H9 (cell line): ENCODE data around the gene NCKAP5. TPM values are rescaled to one million over a fixed set of nuclear protein-coding genes. Genes with fewer than 3 reads are reported as not detected.

ENCODE experiments used
- DNase-seq: peaks from one replicate; pipeline ENCODE4 v3.0.0-alpha.2; 2017
- H2AFZ ChIP-seq: one replicate; pipeline ENCODE4 v1.6.1; 2013; ENCODE audit warnings: mild to moderate bottlenecking, low read length, control low read depth, moderate library complexity
- H2AK5ac ChIP-seq: 2 replicates; pipeline ENCODE4 v1.6.1; 2013; ENCODE audit warnings: low read length, control low read depth, mixed read lengths; ENCODE audit not compliant: insufficient read length
- H2BK120ac ChIP-seq: one replicate; pipeline ENCODE4 v1.6.1; 2013; ENCODE audit warnings: low read depth, mild to moderate bottlenecking, low read length, control low read depth, inconsistent platforms; ENCODE audit not compliant: poor library complexity, severe bottlenecking
- H2BK12ac ChIP-seq: 2 replicates; pipeline ENCODE4 v1.6.1; 2013; ENCODE audit warnings: low read length, control low read depth, mixed read lengths, low read depth; ENCODE audit not compliant: insufficient read length
- H2BK15ac ChIP-seq: 2 replicates; pipeline ENCODE4 v1.6.1; 2013; ENCODE audit warnings: low read depth, low read length, control low read depth
- H2BK20ac ChIP-seq: one replicate; pipeline ENCODE4 v1.6.1; 2013; ENCODE audit warnings: low read depth, mild to moderate bottlenecking, low read length, control low read depth, inconsistent platforms; ENCODE audit not compliant: poor library complexity, severe bottlenecking
- H2BK5ac ChIP-seq: 2 replicates; pipeline ENCODE4 v1.6.1; 2013; ENCODE audit warnings: low read length, control low read depth, mixed read lengths; ENCODE audit not compliant: insufficient read length
- H3K14ac ChIP-seq: 2 replicates; pipeline ENCODE4 v1.6.1; 2013; ENCODE audit warnings: low read length, control low read depth; ENCODE audit not compliant: insufficient read depth
- H3K18ac ChIP-seq: 2 replicates; pipeline ENCODE4 v1.6.1; 2013; ENCODE audit warnings: low read depth, mild to moderate bottlenecking, mixed read lengths, low read length, control low read depth; ENCODE audit not compliant: insufficient read length
- H3K23ac ChIP-seq: 2 replicates; pipeline ENCODE4 v1.6.1; 2013; ENCODE audit warnings: low read length, control low read depth, mixed read lengths, low read depth; ENCODE audit not compliant: insufficient read length
- H3K23me2 ChIP-seq: 2 replicates; pipeline ENCODE4 v1.6.1; 2013; ENCODE audit warnings: low read depth, mild to moderate bottlenecking, mixed read lengths, low read length, control low read depth; ENCODE audit not compliant: insufficient read length, poor library complexity, severe bottlenecking
- H3K27ac ChIP-seq: 2 replicates; pipeline ENCODE4 v1.5.1; 2013; ENCODE audit warnings: low read length, control low read depth, mixed read lengths, low read depth; ENCODE audit not compliant: insufficient read length
- H3K27me3 ChIP-seq: 2 replicates; pipeline ENCODE4 v1.6.1; 2013; ENCODE audit warnings: low read length, control low read depth, inconsistent platforms; ENCODE audit not compliant: insufficient read depth
- H3K4ac ChIP-seq: 2 replicates; pipeline ENCODE4 v1.6.1; 2013; ENCODE audit warnings: low read depth, mild to moderate bottlenecking, control low read depth, inconsistent platforms, low read length, moderate library complexity
- H3K4me1 ChIP-seq: 2 replicates; pipeline ENCODE4 v1.6.1; 2013; ENCODE audit warnings: low read length, control low read depth, inconsistent platforms; ENCODE audit not compliant: insufficient read depth
- H3K4me2 ChIP-seq: 2 replicates; pipeline ENCODE4 v1.6.1; 2013; ENCODE audit warnings: low read length, control low read depth, mixed read lengths; ENCODE audit not compliant: insufficient read length, insufficient read depth
- H3K56ac ChIP-seq: 2 replicates; pipeline ENCODE4 v1.6.1; 2013; ENCODE audit warnings: low read depth, mild to moderate bottlenecking, mixed read lengths, low read length, control low read depth; ENCODE audit not compliant: insufficient read length
- H3K79me1 ChIP-seq: 2 replicates; pipeline ENCODE4 v1.6.1; 2013; ENCODE audit warnings: low read depth, mild to moderate bottlenecking, moderate library complexity, low read length, control low read depth, inconsistent platforms; ENCODE audit not compliant: insufficient read depth, poor library complexity, severe bottlenecking
- H3K79me2 ChIP-seq: 2 replicates; pipeline ENCODE4 v1.6.1; 2013; ENCODE audit warnings: low read length, control low read depth, inconsistent platforms; ENCODE audit not compliant: insufficient read depth
- H3K9ac ChIP-seq: 2 replicates; pipeline ENCODE4 v1.6.1; 2013; ENCODE audit warnings: low read length, control low read depth, mixed read lengths; ENCODE audit not compliant: insufficient read length; ENCODE audit errors: extremely low read depth
- H3K9me3 ChIP-seq: one replicate; pipeline ENCODE4 v1.6.1; 2013; ENCODE audit warnings: low read depth, low read length, inconsistent platforms; ENCODE audit not compliant: control insufficient read depth
- H3T11ph ChIP-seq: one replicate; pipeline ENCODE4 v1.6.1; 2013; ENCODE audit warnings: mild to moderate bottlenecking, low read length, control low read depth, inconsistent platforms
- H4K20me1 ChIP-seq: one replicate; pipeline ENCODE4 v1.6.1; 2013; ENCODE audit not compliant: control insufficient read depth, insufficient read length, insufficient read depth
- H4K5ac ChIP-seq: 2 replicates; pipeline ENCODE4 v1.6.1; 2013; ENCODE audit warnings: low read depth, mild to moderate bottlenecking, mixed read lengths, low read length, control low read depth; ENCODE audit not compliant: insufficient read length
- H4K8ac ChIP-seq: replicated peaks from 2 replicates; pipeline ENCODE4 v1.6.1; 2013; ENCODE audit warnings: low read length, control low read depth, mixed read lengths, low read depth; ENCODE audit not compliant: insufficient read length
- H4K91ac ChIP-seq: 2 replicates; pipeline ENCODE4 v1.6.1; 2013; ENCODE audit warnings: low read depth, mild to moderate bottlenecking, moderate library complexity, mixed read lengths, low read length, control low read depth; ENCODE audit not compliant: insufficient read length
- H3K27ac Mint-ChIP-seq, 3 experiments: 2 replicates in 2 of 3; 3 replicates in 1 of 3; pipeline ENCODE4 v1.8.0; 2020 to 2021; ENCODE audit warnings: mixed read lengths in 3 of 3, mild to moderate bottlenecking in 1 of 3, moderate library complexity in 1 of 3
- H3K27me3 Mint-ChIP-seq: 2 replicates; pipeline ENCODE4 v1.8.0; 2021; ENCODE audit warnings: low read depth, mild to moderate bottlenecking, moderate library complexity, mixed read lengths
- H3K36me3 Mint-ChIP-seq, 3 experiments: 2 replicates in 2 of 3; 3 replicates in 1 of 3; pipeline ENCODE4 v1.8.0; 2020 to 2021; ENCODE audit warnings: low read depth in 3 of 3, mixed read lengths in 3 of 3; ENCODE audit not compliant: insufficient read depth in 1 of 3
- H3K4me1 Mint-ChIP-seq, 2 experiments: 2 replicates each; pipeline ENCODE4 v1.8.0; 2020; ENCODE audit warnings: mixed read lengths in 2 of 2
- H3K4me3 Mint-ChIP-seq, 2 experiments: 2 replicates in 1 of 2; 3 replicates in 1 of 2; pipeline ENCODE4 v1.8.0; 2020 to 2021; ENCODE audit warnings: mild to moderate bottlenecking in 2 of 2, mixed read lengths in 2 of 2, moderate library complexity in 1 of 2
- H3K9me3 Mint-ChIP-seq, 2 experiments: 2 replicates in 1 of 2; 3 replicates in 1 of 2; pipeline ENCODE4 v1.8.0; 2020; ENCODE audit warnings: mild to moderate bottlenecking in 2 of 2, mixed read lengths in 2 of 2, moderate library complexity in 1 of 2
- CTCF ChIP-seq: fragments of 200-600 bp; sonication (generic); conservative IDR thresholded peaks from 3 replicates; pipeline ENCODE4 v1.8.0; 2021; ENCODE audit warnings: antibody characterized with exemption, mild to moderate bottlenecking
- WGBS: extraction: QIAGEN DNeasy Blood & Tissue Kit; methylation state at CpG from one replicate; pipeline ENCODE4 v1.1.7; 2013; ENCODE audit warnings: missing lambda C conversion rate, low lambda C conversion rate, mixed read lengths; ENCODE audit not compliant: insufficient read length; ENCODE audit errors: extremely low coverage; 5-methylcytosine and 5-hydroxymethylcytosine counted together
- total RNA-seq: library from RNA; stranded (reverse); gene quantifications from 2 replicates; pipeline ENCODE4 v1.2.1, GENCODE V29; 2021

Gene NCKAP5
- total RNA-seq, 1 experiment from 2014 or later = 0.26 TPM

DNA sequence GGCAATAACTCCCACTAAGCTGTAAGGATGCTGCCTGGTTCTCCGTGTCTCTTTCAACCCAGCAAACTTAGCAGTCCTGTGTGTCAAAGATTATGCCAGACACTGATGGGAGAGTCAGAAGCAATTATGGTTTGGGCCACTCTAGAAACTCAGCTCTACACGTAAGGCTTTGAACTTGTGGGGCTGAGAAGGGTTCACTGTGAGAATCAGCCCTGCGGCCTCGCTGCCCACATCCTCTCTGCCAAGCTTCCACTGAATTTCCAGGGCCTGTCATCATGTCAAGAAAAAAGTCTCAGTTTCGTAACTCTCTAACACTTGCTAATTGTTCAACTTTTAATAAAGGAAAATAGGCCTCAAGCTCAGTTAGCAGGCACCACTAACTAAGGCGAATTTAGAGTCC, 589.4 kb downstream of the NCKAP5 start:
- H2BK12ac ChIP-seq = no peak overlapping the region
- peaks cover 20 to 22% of the 10 kb centered on the region in 2 experiments for H3K4me1 Mint-ChIP-seq
- H3K23ac ChIP-seq = no peak overlapping the region
- no peak overlapping the region for H3T11ph ChIP-seq
- no peak overlapping the region for H3K4me2 ChIP-seq
- no peak overlapping the region for H3K27ac ChIP-seq
- H3K56ac ChIP-seq = no peak overlapping the region
- H3K4me3 Mint-ChIP-seq = peak overlapping the region in 1 of 2 experiments; percentile 21; a peak in 1 of 5 replicates
- H4K8ac ChIP-seq = no peak overlapping the region
- H4K5ac ChIP-seq = no peak overlapping the region
- no peak overlapping the region for H4K91ac ChIP-seq
- WGBS = no CpG with 5 or more reads among the region's 6 CpGs
- TF ChIP-seq CTCF = no peak
- H3K4me1 ChIP-seq = peaks cover 2% of the 10 kb centered on the region; the same call in 1 of the 2 replicates
- peaks cover 0 to 2% of the 10 kb centered on the region in 2 experiments; a peak in 1 of 5 replicates for H3K9me3 Mint-ChIP-seq
- no peak overlapping the region for H2BK15ac ChIP-seq
- H3K27ac Mint-ChIP-seq = no peak overlapping the region; a peak in 1 of 7 replicates
- H2BK5ac ChIP-seq = no peak overlapping the region
- H2AFZ ChIP-seq = no peak overlapping the region
- no peak overlapping the region for H2BK20ac ChIP-seq
- no peaks in the 10 kb centered on the region for H3K23me2 ChIP-seq
- no peak for DNase-seq
- H3K27me3 Mint-ChIP-seq = no peaks in the 10 kb centered on the region
- H3K79me2 ChIP-seq = no peaks in the 10 kb centered on the region
- H3K4ac ChIP-seq = no peak overlapping the region
- no peak overlapping the region for H2BK120ac ChIP-seq
- H3K27me3 ChIP-seq = no peaks in the 10 kb centered on the region
- H2AK5ac ChIP-seq = no peak overlapping the region
- H3K18ac ChIP-seq = no peak overlapping the region
- no peaks in the 10 kb centered on the region for H3K36me3 Mint-ChIP-seq
- no peaks in the 10 kb centered on the region for H3K79me1 ChIP-seq
- H3K9ac ChIP-seq = no peak overlapping the region
- no peak overlapping the region for H3K14ac ChIP-seq
- H3K9me3 ChIP-seq = no peaks in the 10 kb centered on the region
- H4K20me1 ChIP-seq = no peaks in the 10 kb centered on the region
